Measurements from ENCODE around the gene CATSPERD. TPM values are rescaled to one million over a fixed set of nuclear protein-coding genes. Genes with fewer than 3 reads are reported as not detected.

Gene CATSPERD
- total and polyA plus RNA-seq, 2 of the 4 experiments (the other 2 are of a cell fraction), result not detected

DNA sequence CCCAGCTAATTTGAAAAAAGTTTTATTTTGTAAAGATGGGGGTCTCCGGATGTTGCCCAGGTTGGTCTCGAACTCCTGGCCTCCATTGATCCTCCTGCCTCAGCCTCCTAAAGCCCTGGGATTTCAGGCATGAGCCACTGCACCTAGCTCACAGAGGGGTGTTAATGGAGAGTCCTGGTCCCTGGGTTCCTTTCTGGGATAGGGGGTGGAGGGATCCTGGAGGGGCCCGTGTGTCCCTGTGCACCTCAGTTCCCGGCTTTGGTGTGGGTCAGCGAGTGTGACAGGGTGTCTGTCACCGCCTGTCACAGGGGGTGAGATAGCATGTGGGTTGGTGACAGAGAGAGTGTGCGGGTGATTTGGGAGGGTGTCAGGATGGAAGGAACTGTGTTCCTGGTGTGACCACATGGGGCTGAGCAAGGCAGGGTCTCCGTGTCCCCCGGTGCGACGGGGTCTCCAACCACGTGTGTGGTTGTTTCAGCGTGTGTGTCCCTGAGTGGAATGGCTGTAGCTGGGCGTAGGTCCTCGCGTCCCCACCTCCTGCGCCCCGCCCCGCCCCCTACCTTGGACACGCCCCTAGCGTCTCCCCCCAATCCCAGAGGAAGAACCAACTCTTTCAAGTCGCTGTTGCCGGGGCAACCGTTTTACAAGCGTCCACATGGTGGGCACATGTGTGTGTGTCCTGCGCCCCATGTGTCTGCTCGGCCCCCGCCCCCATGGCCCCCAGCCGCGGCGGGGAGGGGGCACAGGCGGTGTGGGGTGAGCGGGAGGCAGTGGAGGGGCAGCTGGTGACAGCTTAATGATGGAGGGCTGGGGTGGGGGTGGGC is 81.6 kb downstream of the CATSPERD start:
- no peak overlapping the region for H2BK20ac ChIP-seq (ENCODE audit: low read depth, low read length)
- peaks cover 37% of the 10 kb centered on the region for H3K27me3 ChIP-seq (ENCODE audit: control insufficient read depth, insufficient read depth, low read length)
- H4K5ac ChIP-seq (ENCODE audit: low read depth, low read length), result no peak overlapping the region
- H2AK5ac ChIP-seq (ENCODE audit: low read depth, low read length), result peak overlapping the region; percentile 67; the same call in 1 of the 2 replicates
- ATAC-seq (ENCODE audit: low read depth) (no peak), DNase-seq (peak; percentile 12)
- no peaks in the 10 kb centered on the region for H4K20me1 ChIP-seq (ENCODE audit: insufficient read depth, low read length)
- no peak overlapping the region for H4K91ac ChIP-seq (ENCODE audit: insufficient read depth, low read depth, low read length)
- no peak for TF ChIP-seq CHD1 (IDR thresholded peaks at IDR 0.05; ENCODE audit: low read depth, low read length)
- no peak for TF ChIP-seq NFE2L2 (IDR thresholded peaks at IDR 0.05; ENCODE audit: low read depth, low read length)
- TF ChIP-seq MXI1 (IDR thresholded peaks at IDR 0.05; ENCODE audit: borderline replicate concordance, low read depth, low read length), result peak; percentile 65; the same call in 1 of the 2 replicates
- POLR2A ChIA-PET (ENCODE audit: unreplicated experiment), result no interaction called here
- WGBS, 2 experiments (ENCODE audit: extremely low coverage in 2 of 2, insufficient read length in 1 of 2), result no CpG with 5 or more reads among the region's 33 CpGs
- no peaks in the 10 kb centered on the region for H3K79me1 ChIP-seq (ENCODE audit: low read depth in 1 of 2, low read length in 2 of 2)
- no peak overlapping the region for H3K4me3 ChIP-seq (ENCODE audit: insufficient read depth, low read depth, low read length)
- H3K9me3 ChIP-seq (ENCODE audit: control insufficient read depth, insufficient read depth, low read length), result no peaks in the 10 kb centered on the region
- in situ Hi-C loops (cut with MboI; ENCODE audit: low sequenced_read_pairs) (loop anchor here (5.0 to 10.0 kb wide), 2 partner anchors 90 to 223 kb away; no protein-coding TSS in a partner anchor), intact Hi-C loops (cut with micrococcal nuclease) (loop anchor here (5.0 to 10.0 kb wide), 2 partner anchors 163 to 220 kb away; no protein-coding TSS in a partner anchor), dilution Hi-C loops (cut with HindIII; ENCODE audit: low sequenced_read_pairs, unreplicated experiment) (no loop called here)
- CTCF ChIA-PET, result no interaction called here
- no peak overlapping the region for H3K9ac ChIP-seq (ENCODE audit: low read depth, low read length)
- no peak overlapping the region for H2BK120ac ChIP-seq (ENCODE audit: low read depth, low read length)
- H4K8ac ChIP-seq (ENCODE audit: low read depth in 2 of 2, low read length in 2 of 2), result no peak overlapping the region
- no peaks in the 10 kb centered on the region for H3K36me3 ChIP-seq (ENCODE audit: control insufficient read depth, insufficient read depth, low read length)
- H3K9me1 ChIP-seq (ENCODE audit: insufficient read depth, low read length), result no peaks in the 10 kb centered on the region
- peaks cover 3% of the 10 kb centered on the region; the same call in 1 of the 2 replicates for H3K4me1 ChIP-seq (ENCODE audit: control insufficient read depth, insufficient read depth, low read length)
- no peak overlapping the region for H3K4ac ChIP-seq (ENCODE audit: low read depth, low read length)
- H3K27ac ChIP-seq (ENCODE audit: insufficient read depth, low read length), result no peak overlapping the region
- BruUV-seq (replicated peaks), result no TSS peak
- H3K14ac ChIP-seq (replicated peaks; ENCODE audit: low read depth, low read length), result no peak overlapping the region
- peak overlapping the region; percentile 3 for H2AK9ac ChIP-seq (replicated peaks; ENCODE audit: low read depth, low read length, poor library complexity)
- H3K4me2 ChIP-seq (ENCODE audit: low read depth, low read length), result no peak overlapping the region; the same call in 1 of the 2 replicates
- H3K18ac ChIP-seq (ENCODE audit: low read depth, low read length), result no peak overlapping the region
- no peak overlapping the region for H3K56ac ChIP-seq (ENCODE audit: extremely low read depth, insufficient read depth, low read length)
- H2AFZ ChIP-seq (replicated peaks; ENCODE audit: low read length, poor library complexity), result peak overlapping the region; percentile 75
- H2BK15ac ChIP-seq (ENCODE audit: low read depth, low read length), result no peak overlapping the region
- peak overlapping the region; percentile 24; the same call in 1 of the 2 replicates for H3K23ac ChIP-seq (ENCODE audit: low read depth, low read length)
- H2BK5ac ChIP-seq (ENCODE audit: low read depth, low read length, poor library complexity, severe bottlenecking), result no peak overlapping the region
